Breast epithelium (tissue), 4 donors: ENCODE measurements around the gene CEP20. TPM values are rescaled to one million over a fixed set of nuclear protein-coding genes. Genes with fewer than 3 reads are reported as not detected.
A peak's percentile ranks its signal among the peaks of the same experiment; 100 is the strongest.
"Not testable (repeated sequence)": the region's sequence is repeated elsewhere in the genome, so short reads cannot be mapped to it uniquely, and the experiment has no call there.

ENCODE experiments used
- DNase-seq, 2 donors: peaks; one replicate each; pipeline ENCODE4 v3.0.0-alpha.2; 2019; ENCODE audit warnings: low spot score in 2 of 2
- H3K27ac ChIP-seq, 2 donors: fragments of 200-600 bp; sonication (generic) in 1 of 2; one replicate each; pipeline ENCODE4 v1.5.1; 2016 to 2019; ENCODE audit warnings: mild to moderate bottlenecking in 1 of 2
- H3K27me3 ChIP-seq, 2 donors: fragments of 200-600 bp; sonication (generic) in 1 of 2; one replicate each; pipeline versions ENCODE4 v1.5.1 to v1.6.0; 2017 to 2019; ENCODE audit warnings: control low read depth in 1 of 2, mild to moderate bottlenecking in 1 of 2
- H3K36me3 ChIP-seq: fragments of 200-600 bp; one replicate; pipeline ENCODE4 v1.5.1; 2019
- H3K4me1 ChIP-seq, 2 donors: fragments of 200-600 bp; sonication (generic); one replicate each; pipeline ENCODE4 v1.5.1; 2016 to 2019; ENCODE audit warnings: control low read depth in 1 of 2
- H3K4me3 ChIP-seq, 3 donors: fragments of 200-600 bp; sonication (generic); 1 replicate in 2 of 3; 2 replicates in 1 of 3; pipeline ENCODE4 v1.5.1; 2016 to 2019; ENCODE audit warnings: mild to moderate bottlenecking in 3 of 3, moderate library complexity in 2 of 3
- H3K9me3 ChIP-seq, 2 donors: fragments of 200-600 bp; sonication (generic) in 1 of 2; one replicate each; pipeline ENCODE4 v1.5.1; 2016 to 2019; ENCODE audit warnings: control low read depth in 1 of 2
- CTCF ChIP-seq, 3 donors: fragments of 450-650 bp; IDR thresholded peaks; one replicate each; pipeline ENCODE4 v1.5.1; 2016 to 2017; ENCODE audit warnings: antibody characterized with exemption in 3 of 3, mild to moderate bottlenecking in 3 of 3, moderate library complexity in 3 of 3
- POLR2A ChIP-seq: fragments of 450-650 bp; IDR thresholded peaks from one replicate; pipeline ENCODE4 v1.6.1; 2016; ENCODE audit warnings: antibody characterized with exemption, mild to moderate bottlenecking, moderate library complexity
- POLR2AphosphoS5 ChIP-seq, 3 donors: sonication (generic); formaldehyde crosslinking; IDR thresholded peaks; one replicate each; pipeline ENCODE4 v1.6.1; 2017; ENCODE audit warnings: antibody characterized with exemption in 3 of 3
- intact Hi-C: fragments of 100-400 bp; cut with DNase I; formaldehyde crosslinking; loops from one replicate; pipeline ENCODE4 v1.15.1; 2023; ENCODE audit warnings: low total_unique reads
- total RNA-seq, 3 donors: library from RNA; depleted of rRNA; stranded (reverse); fragments of >200 nt; gene quantifications; one replicate each; pipeline ENCODE4 v1.1.0, GENCODE V29; 2016

The CEP20 gene
- total RNA-seq, 3 donors from 2014 or later: 31.8 to 43.9 (median 40.8) TPM

- H3K4me3 ChIP-seq: peak overlapping the region; percentile 31 to 66 (median 50)
- intact Hi-C loops: no loop called here
- peak overlapping the region; percentile 64 to 70 for H3K27ac ChIP-seq
- H3K36me3 ChIP-seq: no peaks in the 10 kb centered on the region
- H3K9me3 ChIP-seq: no peaks in the 10 kb centered on the region
- H3K4me1 ChIP-seq: peaks cover 4 to 5% of the 10 kb centered on the region in 2 donors
- peaks cover 0 to 21% of the 10 kb centered on the region in 2 donors for H3K27me3 ChIP-seq
- no peak for TF ChIP-seq POLR2AphosphoS5 (IDR thresholded peaks at IDR 0.05)
- TF ChIP-seq POLR2A: no peak
- TF ChIP-seq CTCF (IDR thresholded peaks at IDR 0.05): no peak
- DNase-seq: no peak
These were observed 33.3 kb downstream of the CEP20 start for GRCh38 chr16:15854906-15855703.

GRCh38 chr16:15854061-15854460, 34.3 kb downstream of the CEP20 start:
- Histone ChIP-seq H3K27ac (peak overlapping the region; percentile 64 to 70), H3K36me3 (no peaks in the 10 kb centered on the region), H3K4me1 (peaks cover 4 to 5% of the 10 kb centered on the region in 2 donors), H3K27me3 (peaks cover 0 to 21% of the 10 kb centered on the region in 2 donors), H3K4me3 (peak overlapping the region; percentile 9 to 66 (median 50)), H3K9me3 (no peaks in the 10 kb centered on the region)
- intact Hi-C loops: no loop called here
- no peak for DNase-seq
- no peak for TF ChIP-seq POLR2AphosphoS5 (IDR thresholded peaks at IDR 0.05)

GRCh38 chr16:15853021-15853420, 35.4 kb downstream of the CEP20 start:
- H3K27ac ChIP-seq: peak overlapping the region; percentile 21 to 70
- peaks cover 4 to 5% of the 10 kb centered on the region in 2 donors for H3K4me1 ChIP-seq
- H3K9me3 ChIP-seq: no peaks in the 10 kb centered on the region
- intact Hi-C loops: no loop called here
- no peak for TF ChIP-seq POLR2A
- TF ChIP-seq POLR2AphosphoS5 (IDR thresholded peaks at IDR 0.05): no peak
- TF ChIP-seq CTCF (IDR thresholded peaks at IDR 0.05): no peak
- peak overlapping the region in 2 of 3 donors; percentile 9 to 66 for H3K4me3 ChIP-seq
- no peaks in the 10 kb centered on the region for H3K36me3 ChIP-seq
- H3K27me3 ChIP-seq: peaks cover 0 to 21% of the 10 kb centered on the region in 2 donors
- no peak for DNase-seq

GRCh38 chr16:15850555-15850954, 37.8 kb downstream of the CEP20 start:
- H3K9me3 ChIP-seq, H3K36me3 ChIP-seq, H3K4me3 ChIP-seq, DNase-seq, H3K4me1 ChIP-seq, intact Hi-C loops, H3K27me3 ChIP-seq: not testable (repeated sequence)
- H3K27ac ChIP-seq: peak overlapping the region in 1 of 2 donors; percentile 2

GRCh38 chr16:15849209-15849981, 39.0 kb downstream of the CEP20 start:
- Histone ChIP-seq H3K4me3 (no peak overlapping the region), H3K9me3 (no peaks in the 10 kb centered on the region), H3K27ac (peak overlapping the region in 1 of 2 donors; percentile 12), H3K36me3 (no peaks in the 10 kb centered on the region), H3K27me3 (no peaks in the 10 kb centered on the region), H3K4me1 (no peaks in the 10 kb centered on the region)
- no peak for DNase-seq
- intact Hi-C loops: no loop called here
- TF ChIP-seq CTCF (IDR thresholded peaks at IDR 0.05) (no peak), POLR2AphosphoS5 (IDR thresholded peaks at IDR 0.05) (no peak), POLR2A (no peak)

- H3K36me3 ChIP-seq: no peaks in the 10 kb centered on the region
- no peak overlapping the region for H3K27ac ChIP-seq
These were observed 40.7 kb downstream of the CEP20 start for GRCh38 chr16:15847611-15848175.

More at GRCh38 chr16:15847611-15848175, 40.7 kb downstream of the CEP20 start:
- Histone ChIP-seq H3K4me1 (no peaks in the 10 kb centered on the region), H3K27me3 (no peaks in the 10 kb centered on the region), H3K4me3 (no peak overlapping the region), H3K9me3 (no peaks in the 10 kb centered on the region)
- DNase-seq: no peak
- TF ChIP-seq CTCF (IDR thresholded peaks at IDR 0.05) (no peak), POLR2A (no peak), POLR2AphosphoS5 (IDR thresholded peaks at IDR 0.05) (no peak)
- intact Hi-C loops: no loop called here
